Measurements from ENCODE around the gene PEX14.

DNA sequence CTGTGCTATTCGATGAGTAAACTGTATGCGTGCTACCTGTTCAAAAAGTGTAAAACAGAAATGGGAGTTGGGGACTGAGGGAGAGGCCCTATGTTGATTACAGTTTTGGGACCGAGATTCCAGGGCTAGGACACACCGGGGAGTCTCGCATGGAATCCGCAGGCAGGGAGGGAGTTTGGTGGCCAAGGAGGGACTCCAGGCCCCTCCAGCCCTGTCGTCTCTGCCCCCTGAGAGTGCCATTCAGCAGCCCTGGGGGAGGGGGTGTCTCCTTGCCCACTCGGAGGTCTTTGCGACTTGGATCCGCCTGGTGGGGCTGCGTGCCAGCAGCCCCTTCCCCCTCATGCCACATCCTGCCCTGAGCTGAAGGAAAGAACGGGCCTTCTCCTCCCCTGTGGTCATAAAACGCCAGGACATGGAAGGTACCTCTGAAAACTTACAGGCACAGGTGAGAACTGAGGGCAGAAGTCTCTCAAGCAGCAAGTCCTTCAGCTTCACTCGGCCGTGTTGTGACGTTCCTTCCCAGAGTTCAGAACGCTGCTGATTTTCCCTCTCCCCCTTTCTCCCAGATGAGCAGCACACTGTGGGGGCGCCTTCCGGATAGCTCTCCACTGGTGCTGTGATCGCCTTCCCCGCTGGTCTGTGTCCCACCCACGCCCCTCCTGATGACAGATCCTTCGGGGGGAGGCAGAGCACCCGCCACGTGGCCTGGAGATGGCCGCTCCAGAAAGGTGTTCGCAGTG lies 141.4 kb downstream of the PEX14 start:
- TF ChIP-seq ZC3H10 (CRISPR knock-in tag; IDR thresholded peaks at IDR 0.05): no peak
- TF ChIP-seq GLIS3 (CRISPR knock-in tag; IDR thresholded peaks at IDR 0.05): no peak

Data from SK-N-SH treated with all-trans-retinoic acid at 6 μM for 48 hours (cell line).